Myometrial cell (primary cell): Measurements from ENCODE around the gene OR13D1. TPM values are rescaled to one million over a fixed set of nuclear protein-coding genes. Genes with fewer than 3 reads are reported as not detected.

Experiments
- total RNA-seq: library from RNA; depleted of rRNA; stranded (reverse); fragments of >200 nt; gene quantifications from 2 replicates; pipeline ENCODE4 v1.2.3, GENCODE V29; 2015

The OR13D1 gene
- total RNA-seq, result not detected in 2 replicates

GRCh38 chr9:104694218-104694617 lies at the start of gene OR13D1:
OR13D1 (plus strand) TSS chr9:104694518; CDS start chr9:104694518, 0 bp downstream.

Other genes with a start within 250 kb of the OR13D1 start
- not detected in 2 replicates for gene OR13F1, start 190.3 kb upstream of the OR13D1 start, total RNA-seq
- gene OR13C4, start 167.3 kb upstream of the OR13D1 start, total RNA-seq, result not detected in 2 replicates
- not detected in 2 replicates for gene OR13C3, start 157.7 kb upstream of the OR13D1 start, total RNA-seq
- not detected in 2 replicates for gene OR13C8, start 125.3 kb upstream of the OR13D1 start, total RNA-seq
- gene OR13C5, start 95.1 kb upstream of the OR13D1 start, total RNA-seq, result not detected in 2 replicates
- not detected in 2 replicates for gene OR13C2, start 88.9 kb upstream of the OR13D1 start, total RNA-seq
- gene OR13C9, start 76.3 kb upstream of the OR13D1 start, total RNA-seq, result not detected in 2 replicates
- gene NIPSNAP3A, start 53.2 kb downstream of the OR13D1 start, total RNA-seq, result 43.2 and 48.6 TPM in 2 replicates
- 0.86 and 0.89 TPM in 2 replicates for gene NIPSNAP3B, start 69.6 kb downstream of the OR13D1 start, total RNA-seq
- 6.1 and 13.1 TPM in 2 replicates for gene ABCA1, start 233.6 kb downstream of the OR13D1 start, total RNA-seq